ENCODE data around the gene SNX12. TPM values are rescaled to one million over a fixed set of nuclear protein-coding genes. Genes with fewer than 3 reads are reported as not detected.

The SNX12 gene
- 10 to 100 TPM; 43.2 to 44.6 TPM for total RNA-seq

- ChIA-PET CTCF (no interaction called here), POLR2A (interaction anchor here (1.0 to 1.1 kb wide), 2 partner anchors 50 to 114 kb away, joined by 3 to 6 read pairs; partner anchors contain the start of gene MED12)
- Mint-ChIP-seq H3K4me3 (peak within 1 kb of the TSS; percentile 91), H3K36me3 (ENCODE audit: low read depth) (peaks cover 12% of the 10 kb centered on the region), H3K27me3 (no peaks in the 10 kb centered on the region), H3K9me3 (ENCODE audit: low read depth) (no peaks in the 10 kb centered on the region), H3K27ac (peak within 1 kb of the TSS; percentile 93), H3K4me1 (peaks cover 17% of the 10 kb centered on the region)
- ATAC-seq (peak; percentile 93), DNase-seq (peak; percentile 92)
- intact Hi-C loops (cut with DNase I, micrococcal nuclease): loop anchor here (1.0 to 5.0 kb wide), 10 partner anchors 27 to 297 kb away; partner anchors contain the start of genes MED12 (in 2 of the 2), NONO (in 2 of the 2), FOXO4 (in 1 of the 2) and ZMYM3 (in 1 of the 2)
Observed at GRCh38 chrX:71068044-71068918, at the start of gene SNX12. Gene SNX12 (minus strand): TSS chrX:71068334. CDS start chrX:71068306, 28 bp downstream.

- no peak for DNase-seq
- Mint-ChIP-seq H3K4me1 (peaks cover 31% of the 10 kb centered on the region), H3K9me3 (ENCODE audit: low read depth) (no peaks in the 10 kb centered on the region), H3K4me3 (no peak overlapping the region), H3K36me3 (ENCODE audit: low read depth) (peaks cover 12% of the 10 kb centered on the region), H3K27ac (no peak overlapping the region), H3K27me3 (no peaks in the 10 kb centered on the region)
- ChIA-PET POLR2A (no interaction called here), CTCF (interaction anchor here (0.6 to 2.3 kb wide), 8 partner anchors 11 to 65 kb away, joined by 3 to 10 read pairs (median 6); no protein-coding TSS in a partner anchor)
- intact Hi-C loops (cut with DNase I, micrococcal nuclease): loop anchor here (5.0 kb wide), 3 partner anchors 50 to 250 kb away; partner anchors contain the start of genes SNX12 (in 1 of the 2) and TAF1 (in 1 of the 2)
- ATAC-seq: no peak
Observed at GRCh38 chrX:71117358-71117757, 49.2 kb upstream of the SNX12 start.

GRCh38 chrX:71111921-71112431, 43.8 kb upstream of the SNX12 start:
- Mint-ChIP-seq H3K9me3 (ENCODE audit: low read depth) (no peaks in the 10 kb centered on the region), H3K4me3 (peak overlapping the region; percentile 99), H3K27me3 (no peaks in the 10 kb centered on the region), H3K36me3 (ENCODE audit: low read depth) (peaks cover 44% of the 10 kb centered on the region), H3K27ac (peak overlapping the region; percentile 99), H3K4me1 (peaks cover 33% of the 10 kb centered on the region)
- intact Hi-C loops (cut with DNase I, micrococcal nuclease): loop anchor here (1.0 to 5.0 kb wide), 5 partner anchors 14 to 422 kb away; partner anchors contain the start of genes NONO (in 1 of the 2) and TAF1 (in 1 of the 2)
- CTCF ChIA-PET: interaction anchor here (0.5 to 2.8 kb wide), 6 partner anchors 9 to 668 kb away, joined by 3 to 22 read pairs (median 4); no protein-coding TSS in a partner anchor
- ATAC-seq (peak; percentile 45), DNase-seq (peak; percentile 34)
- POLR2A ChIA-PET: interaction anchor here (0.5 to 1.5 kb wide), 6 partner anchors 10 to 979 kb away, joined by 3 to 6 read pairs (median 4); partner anchors contain the start of genes ITGB1BP2 and TAF1

- H3K9me3 Mint-ChIP-seq (ENCODE audit: low read depth): no peaks in the 10 kb centered on the region
- H3K36me3 Mint-ChIP-seq (ENCODE audit: low read depth): peaks cover 49% of the 10 kb centered on the region
- ChIA-PET POLR2A (interaction anchor here (0.5 to 1.5 kb wide), 6 partner anchors 9 to 979 kb away, joined by 3 to 6 read pairs (median 4); partner anchors contain the start of genes ITGB1BP2 and TAF1), CTCF (interaction anchor here (0.5 to 2.8 kb wide), 6 partner anchors 8 to 667 kb away, joined by 3 to 22 read pairs (median 4); no protein-coding TSS in a partner anchor)
- intact Hi-C loops (cut with DNase I, micrococcal nuclease): loop anchor here (1.0 to 5.0 kb wide), 5 partner anchors 13 to 423 kb away; partner anchors contain the start of genes NONO (in 1 of the 2) and TAF1 (in 1 of the 2)
- H3K4me1 Mint-ChIP-seq: peaks cover 39% of the 10 kb centered on the region
- H3K27ac Mint-ChIP-seq: peak within 1 kb of the TSS; percentile 99
- H3K27me3 Mint-ChIP-seq: no peaks in the 10 kb centered on the region
- peak within 1 kb of the TSS; percentile 99 for H3K4me3 Mint-ChIP-seq
- DNase-seq: peak; percentile 83
- ATAC-seq: peak; percentile 83
Observed at GRCh38 chrX:71111141-71111843, 43.2 kb upstream of the SNX12 start, which contains the start of gene IL2RG. Gene IL2RG (minus strand): TSS chrX:71111577. CDS start chrX:71111539, 38 bp downstream.

- Mint-ChIP-seq H3K9me3 (ENCODE audit: low read depth) (no peaks in the 10 kb centered on the region), H3K4me3 (peak overlapping the region; percentile 99), H3K36me3 (ENCODE audit: low read depth) (peaks cover 67% of the 10 kb centered on the region), H3K4me1 (peaks cover 56% of the 10 kb centered on the region), H3K27me3 (no peaks in the 10 kb centered on the region), H3K27ac (peak overlapping the region; percentile 99)
- ATAC-seq (no peak), DNase-seq (peak; percentile 23)
- intact Hi-C loops (cut with DNase I, micrococcal nuclease): no loop called here
- CTCF ChIA-PET: no interaction called here
- POLR2A ChIA-PET: no interaction called here
Observed at GRCh38 chrX:71109051-71109450, 40.9 kb upstream of the SNX12 start.

- H3K4me1 Mint-ChIP-seq: peaks cover 60% of the 10 kb centered on the region
- no peaks in the 10 kb centered on the region for H3K27me3 Mint-ChIP-seq
- DNase-seq (peak; percentile 65), ATAC-seq (peak; percentile 11)
- H3K4me3 Mint-ChIP-seq: peak overlapping the region; percentile 99
- intact Hi-C loops (cut with DNase I, micrococcal nuclease): no loop called here
- ChIA-PET CTCF (no interaction called here), POLR2A (no interaction called here)
- peak overlapping the region; percentile 99 for H3K27ac Mint-ChIP-seq
- no peaks in the 10 kb centered on the region for H3K9me3 Mint-ChIP-seq (ENCODE audit: low read depth)
- peaks cover 70% of the 10 kb centered on the region for H3K36me3 Mint-ChIP-seq (ENCODE audit: low read depth)
Observed at GRCh38 chrX:71107762-71108360, 39.7 kb upstream of the SNX12 start.

- H3K4me1 Mint-ChIP-seq: peaks cover 60% of the 10 kb centered on the region
Observed at GRCh38 chrX:71107245-71107644, 39.1 kb upstream of the SNX12 start.

GRCh38 chrX:71106427-71106826, 38.3 kb upstream of the SNX12 start, which contains the start of gene CXorf65:
Gene CXorf65 (minus strand): TSS chrX:71106740. CDS start chrX:71106556, 184 bp downstream.
- Mint-ChIP-seq H3K4me1 (peaks cover 65% of the 10 kb centered on the region), H3K36me3 (ENCODE audit: low read depth) (peaks cover 72% of the 10 kb centered on the region), H3K9me3 (ENCODE audit: low read depth) (no peaks in the 10 kb centered on the region), H3K27me3 (no peaks in the 10 kb centered on the region), H3K4me3 (peak within 1 kb of the TSS; percentile 99), H3K27ac (peak within 1 kb of the TSS; percentile 99)
- intact Hi-C loops (cut with DNase I, micrococcal nuclease): no loop called here
- ATAC-seq (peak; percentile 54), DNase-seq (peak; percentile 43)
- ChIA-PET CTCF (interaction anchor here (0.7 to 1.4 kb wide), 3 partner anchors 9 to 383 kb away, joined by 3 to 4 read pairs (median 4); partner anchors contain the start of gene MED12), POLR2A (interaction anchor here (0.7 kb wide), 1 partner anchor 177 kb away, joined by 4 read pairs; no protein-coding TSS in a partner anchor)

More at GRCh38 chrX:71107245-71107644, 39.1 kb upstream of the SNX12 start:
- CTCF ChIA-PET: no interaction called here
- H3K36me3 Mint-ChIP-seq (ENCODE audit: low read depth): peaks cover 70% of the 10 kb centered on the region
- intact Hi-C loops (cut with DNase I, micrococcal nuclease): no loop called here
- POLR2A ChIA-PET: no interaction called here
- DNase-seq: no peak
- ATAC-seq: no peak
- peak overlapping the region; percentile 99 for H3K4me3 Mint-ChIP-seq
- H3K9me3 Mint-ChIP-seq (ENCODE audit: low read depth): no peaks in the 10 kb centered on the region
- H3K27me3 Mint-ChIP-seq: no peaks in the 10 kb centered on the region
- peak overlapping the region; percentile 99 for H3K27ac Mint-ChIP-seq

GRCh38 chrX:71105628-71106027, 37.5 kb upstream of the SNX12 start:
- H3K4me1 Mint-ChIP-seq: peaks cover 73% of the 10 kb centered on the region
- H3K36me3 Mint-ChIP-seq (ENCODE audit: low read depth): peaks cover 65% of the 10 kb centered on the region
- H3K27me3 Mint-ChIP-seq: no peaks in the 10 kb centered on the region
- H3K27ac Mint-ChIP-seq: peak overlapping the region; percentile 90
- H3K4me3 Mint-ChIP-seq: peak overlapping the region; percentile 63
- ChIA-PET POLR2A (interaction anchor here (1.5 kb wide), 1 partner anchor 8 kb away, joined by 4 read pairs; no protein-coding TSS in a partner anchor), CTCF (interaction anchor here (0.7 to 1.4 kb wide), 3 partner anchors 8 to 12 kb away, joined by 3 to 4 read pairs (median 4); partner anchors contain the start of gene MED12)
- ATAC-seq (no peak), DNase-seq (no peak)
- H3K9me3 Mint-ChIP-seq (ENCODE audit: low read depth): no peaks in the 10 kb centered on the region
- intact Hi-C loops (cut with DNase I, micrococcal nuclease): no loop called here
